Measurements from ENCODE around the gene HOXB4.

HOXB4 gene

DNA sequence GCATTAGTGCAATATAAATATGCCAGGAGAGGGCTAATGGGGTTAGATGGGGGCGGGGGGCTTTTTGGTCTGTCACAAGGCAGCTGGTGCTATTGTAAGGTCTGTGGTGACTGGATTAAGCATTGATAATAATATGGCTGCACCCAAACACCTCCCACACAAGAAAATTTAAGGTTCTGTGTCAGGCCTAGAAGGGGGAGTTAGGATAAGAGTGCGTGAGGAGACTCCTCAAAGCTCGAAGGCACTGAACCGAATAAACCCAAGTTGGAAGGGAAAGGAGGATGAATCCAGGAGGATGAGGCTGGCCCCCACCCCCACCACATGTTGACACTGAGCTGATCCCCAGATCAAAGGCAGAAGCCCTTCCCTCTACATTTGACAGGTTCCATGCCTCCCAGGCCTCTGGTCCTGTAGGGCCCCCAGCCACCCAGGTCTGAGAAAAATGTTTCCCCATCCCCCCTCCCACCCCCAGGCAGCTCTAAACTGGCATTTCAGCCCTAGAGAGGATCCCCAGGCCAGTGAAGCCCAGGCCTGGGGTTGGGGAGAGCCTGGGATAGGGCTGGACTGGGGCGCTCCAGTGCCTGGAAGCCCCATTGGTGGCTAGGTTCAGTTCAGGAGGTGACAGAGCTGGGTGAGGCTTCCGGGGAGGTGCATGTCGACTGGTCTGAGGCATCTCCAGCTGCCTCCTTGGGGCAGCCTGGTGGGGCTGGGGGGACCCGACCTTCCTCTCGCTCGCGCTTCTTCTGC lies 49.0 kb downstream of the HOXB4 start:
- no peak for DNase-seq (ENCODE audit: low read depth)

DNA sequence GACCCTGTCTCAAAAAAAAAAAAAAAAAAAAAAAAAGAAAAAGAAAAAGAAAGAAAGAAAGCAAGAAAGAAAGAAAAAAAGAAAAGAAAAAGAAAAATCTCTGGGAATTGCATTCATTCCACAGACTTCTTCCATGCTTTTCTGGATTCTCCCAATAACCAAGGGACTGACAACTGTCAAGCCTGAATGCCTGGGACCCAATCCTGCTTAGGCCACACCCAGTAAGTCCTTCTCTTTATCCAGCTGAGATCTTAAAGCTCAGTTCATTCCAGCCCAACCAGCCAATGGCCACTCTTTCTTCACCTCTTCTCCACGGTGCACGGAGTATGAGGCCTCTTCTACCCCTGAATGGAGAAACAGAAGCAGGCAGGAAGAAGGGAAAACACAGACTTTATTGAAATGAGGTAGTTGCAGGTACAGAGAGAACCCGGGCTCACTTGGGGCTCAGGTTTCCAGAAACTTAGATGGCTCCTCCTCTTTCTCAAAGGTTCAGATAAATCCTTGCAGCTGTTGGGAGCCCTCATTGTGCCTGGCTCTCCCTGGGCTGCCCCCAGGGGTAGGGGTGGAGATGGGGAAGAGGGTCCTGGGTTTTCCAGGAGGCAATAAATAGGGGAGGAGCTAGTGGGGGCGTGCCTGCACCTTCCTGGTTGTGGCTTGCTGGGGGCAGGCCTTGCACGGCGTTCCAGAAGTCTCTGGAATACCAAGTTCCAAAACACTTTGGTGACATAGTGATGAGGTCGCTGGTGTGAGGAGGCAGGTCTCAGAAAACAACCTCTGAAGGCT lies 49.8 kb downstream of the HOXB4 start:
- DNase-seq (ENCODE audit: low read depth) = no peak

DNA sequence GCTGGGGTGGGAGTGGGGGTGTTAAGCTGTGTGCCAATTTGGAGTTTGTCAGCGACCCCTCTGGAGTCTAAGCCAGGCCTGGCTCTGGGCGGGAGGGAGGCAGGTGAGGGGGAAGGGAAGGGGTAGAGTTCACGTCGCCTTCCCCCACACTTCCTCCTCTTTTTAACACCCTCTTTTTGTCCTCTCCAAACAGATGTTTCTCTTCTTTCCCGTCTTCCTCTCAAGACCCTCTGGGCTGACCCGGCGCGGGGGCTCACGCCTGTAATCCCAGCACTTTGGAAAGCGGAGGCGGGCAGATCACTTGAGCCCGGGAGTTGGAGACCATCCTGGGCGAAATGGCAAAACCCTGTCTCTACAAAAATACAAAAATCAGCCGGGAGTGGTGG lies 50.6 kb downstream of the HOXB4 start:
- DNase-seq (ENCODE audit: low read depth) = no peak

DNA sequence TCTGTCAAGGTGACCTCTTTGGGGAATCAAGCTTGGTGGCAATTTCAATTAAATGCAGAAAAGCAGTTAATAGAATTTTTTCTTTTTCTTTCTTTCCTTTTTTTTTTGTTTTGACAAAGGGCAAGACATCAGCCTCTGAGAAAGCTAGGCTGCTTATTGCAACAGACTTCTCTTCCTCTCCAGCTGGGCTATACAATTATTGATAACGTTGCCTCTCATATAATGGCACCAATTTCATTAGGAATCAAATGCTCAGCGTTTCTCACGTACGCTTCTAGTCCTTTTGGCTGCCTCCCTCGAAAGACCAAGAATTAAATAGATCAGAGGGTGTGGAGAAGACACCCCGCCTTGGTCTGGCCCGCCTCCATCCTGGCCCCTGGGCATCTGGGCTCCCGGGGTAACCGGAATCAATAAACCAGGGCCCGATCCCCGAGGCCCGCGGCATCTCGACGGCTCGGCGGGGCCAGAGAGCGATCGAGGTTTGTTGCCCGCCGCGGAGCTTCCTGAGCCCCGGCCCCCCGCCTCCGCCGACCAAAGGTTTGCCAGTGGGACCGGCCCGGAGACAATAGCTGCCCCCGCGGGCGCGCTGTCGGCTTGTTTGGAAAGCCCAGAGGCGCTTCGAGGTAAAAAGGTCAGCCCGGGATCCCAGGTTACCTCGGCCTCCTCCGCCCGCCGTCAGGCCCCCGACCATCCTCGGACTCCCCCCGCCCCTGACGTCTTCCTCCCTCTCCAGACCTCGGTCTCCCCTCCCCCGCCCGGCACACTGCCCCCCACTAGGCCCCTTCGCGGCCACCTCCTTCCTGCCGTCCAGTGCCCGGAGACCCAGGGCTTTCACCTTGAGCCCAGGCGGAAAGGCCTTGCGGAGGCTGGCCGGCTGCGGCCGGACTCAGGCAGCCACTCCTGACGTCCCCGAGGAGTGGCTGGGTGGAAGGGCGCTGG lies 51.3 kb downstream of the HOXB4 start:
- no peak for DNase-seq (ENCODE audit: low read depth)

Data from stimulated activated CD8-positive, alpha-beta memory T cell treated with anti-CD3 and anti-CD28 coated beads, Interleukin-12 subunit alpha, Interleukin-12 subunit beta, amount 100 ng/mL, for 1 hour (primary cell).